ENCODE data around the gene HCRTR1. TPM values are rescaled to one million over a fixed set of nuclear protein-coding genes. Genes with fewer than 3 reads are reported as not detected.

The HCRTR1 gene
- total RNA-seq: 0.27 TPM

GRCh38 chr1:31617218-31617915, at the start of gene HCRTR1:
Gene HCRTR1, plus strand, starts transcription at chr1:31617689. Its CDS starts 1,504 bp downstream, at chr1:31619193.
- DNase-seq (ENCODE audit: low read depth in 2 of 3, low spot score in 2 of 3): no peak

DNA sequence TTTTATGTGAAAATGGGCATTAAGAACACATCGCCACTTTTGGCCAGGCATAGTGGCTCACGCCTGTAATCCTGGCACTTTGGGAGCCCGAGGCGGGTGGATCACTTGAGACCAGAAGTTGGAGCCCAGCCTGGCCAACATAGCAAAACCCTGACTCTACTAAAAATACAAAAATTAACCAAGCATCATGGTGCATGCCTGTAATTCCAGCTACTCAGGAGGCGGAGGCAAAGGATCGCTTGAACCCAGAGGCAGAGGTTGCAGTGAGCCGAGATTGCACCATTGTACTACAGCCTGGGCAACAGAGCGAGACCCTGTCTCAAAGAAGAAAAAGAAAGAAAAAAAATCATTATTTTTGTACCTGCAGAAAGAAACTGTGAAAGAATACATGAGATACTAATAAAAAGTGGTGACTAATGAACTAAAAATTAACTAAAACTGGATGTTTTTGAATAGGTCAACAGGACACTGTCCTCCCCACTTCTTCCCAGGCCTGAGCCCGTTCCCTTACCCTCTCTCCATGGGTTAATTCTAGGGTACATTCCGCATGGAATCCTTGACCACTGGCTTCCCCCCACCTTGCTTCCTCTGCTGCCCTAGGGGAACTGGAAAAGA, 49.4 kb upstream of the HCRTR1 start:
- no peak for DNase-seq (ENCODE audit: low read depth in 2 of 3, low spot score in 2 of 3)

DNA sequence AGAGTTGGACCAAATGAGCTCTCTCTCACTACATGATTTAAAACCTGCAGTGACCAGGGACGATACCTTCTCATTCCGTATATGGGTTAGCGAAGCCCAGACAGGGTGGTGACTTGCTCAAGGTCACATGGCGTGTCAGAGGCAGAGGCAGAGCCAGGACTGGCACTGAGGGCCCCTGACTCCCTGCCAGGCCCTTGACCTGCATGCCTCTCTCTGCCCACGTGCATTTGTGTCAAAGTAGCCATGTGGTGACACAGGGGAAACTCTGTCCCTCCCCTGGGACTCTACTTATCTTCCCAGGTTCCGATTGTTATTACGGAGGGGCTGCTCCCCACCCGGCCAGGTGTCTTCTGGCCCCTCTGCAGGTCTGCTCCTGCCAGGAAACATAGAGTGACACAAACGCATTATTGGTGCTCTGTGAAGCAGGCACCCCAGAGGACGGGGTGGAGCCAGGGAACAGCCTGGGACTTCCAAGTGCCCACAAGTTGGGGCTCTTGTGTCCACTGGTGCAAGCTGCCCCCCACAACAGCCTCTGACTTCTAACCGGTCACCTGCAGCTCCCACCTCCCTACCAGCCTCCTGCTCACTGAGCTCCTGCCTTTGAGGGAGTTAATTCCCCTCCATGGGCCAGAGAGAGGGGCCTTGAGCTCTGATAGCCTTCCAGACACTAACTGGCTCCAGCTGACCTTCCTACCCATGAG, 48.4 kb upstream of the HCRTR1 start:
- no peak for DNase-seq (ENCODE audit: low read depth in 2 of 3, low spot score in 2 of 3)

DNA sequence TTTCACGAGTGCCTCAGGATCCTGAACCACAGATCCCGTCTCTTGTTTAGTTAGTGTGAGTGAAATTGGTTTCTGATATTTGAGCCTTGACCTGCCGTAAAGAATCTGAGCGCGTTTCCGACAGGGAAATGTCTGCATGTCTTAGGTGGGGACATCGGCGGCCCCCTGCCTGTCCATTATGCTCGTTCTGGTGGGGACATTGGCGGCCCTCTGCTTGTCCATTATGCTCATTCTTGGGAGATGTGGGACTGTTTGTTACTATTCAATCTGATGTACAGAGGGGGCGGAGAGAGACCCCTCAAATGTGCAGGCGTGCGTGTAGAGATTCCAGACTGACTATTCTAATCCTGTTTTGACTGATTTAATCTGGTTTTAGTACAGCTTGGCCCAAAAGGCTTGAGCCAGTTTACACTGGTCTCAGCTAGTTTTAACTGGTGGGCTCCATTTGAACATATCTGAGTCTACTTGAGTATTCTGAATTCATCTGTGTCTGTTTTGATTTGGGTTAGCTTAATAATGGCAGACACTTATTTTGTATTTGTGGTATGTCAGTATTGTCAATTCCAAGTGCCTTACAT, 47.8 kb upstream of the HCRTR1 start:
- no peak for DNase-seq (ENCODE audit: low read depth in 2 of 3, low spot score in 2 of 3)

DNA sequence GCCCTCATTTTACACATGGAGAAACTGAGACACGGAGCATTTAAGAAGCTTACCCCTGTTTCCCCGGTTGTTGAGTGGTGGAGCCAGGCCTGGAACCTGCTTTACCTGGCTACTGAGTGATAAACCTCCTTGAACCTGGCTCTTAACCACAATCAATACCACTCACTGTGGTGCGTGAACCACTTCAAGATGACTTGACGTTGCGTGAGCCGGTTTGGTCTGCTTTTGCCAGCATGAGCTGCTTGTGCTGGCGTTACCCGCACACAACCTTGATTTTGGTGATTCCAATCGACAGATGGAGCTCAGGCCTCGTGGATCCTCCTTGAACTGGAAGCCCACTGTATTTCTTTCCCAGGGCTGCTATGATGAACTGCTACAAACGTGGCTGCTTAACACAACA, 47.3 kb upstream of the HCRTR1 start:
- DNase-seq (ENCODE audit: low read depth in 2 of 3, low spot score in 2 of 3): no peak

DNA sequence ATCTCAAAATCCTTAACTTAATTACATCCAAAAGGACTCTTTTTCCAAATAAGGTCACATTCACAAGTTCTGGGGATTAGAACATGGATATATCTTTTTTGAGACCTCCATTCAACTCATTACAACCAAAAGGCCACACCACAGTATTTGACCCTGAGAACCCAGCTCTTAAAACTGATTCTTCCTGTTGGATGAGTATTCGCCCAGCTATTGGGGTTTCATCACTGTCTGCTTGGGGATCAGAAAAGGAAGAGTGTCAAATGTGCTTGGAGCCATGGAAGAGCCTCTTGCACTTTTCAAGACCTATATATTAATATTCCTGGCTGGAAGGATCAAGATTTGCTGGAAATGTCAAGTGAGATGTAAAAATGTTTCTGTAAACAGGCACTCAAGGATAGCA, 46.6 kb upstream of the HCRTR1 start:
- DNase-seq (ENCODE audit: low read depth in 2 of 3, low spot score in 2 of 3): no peak

- DNase-seq (ENCODE audit: low read depth in 2 of 3, low spot score in 2 of 3): peak in 1 of 3 donors; percentile 65
Measured at GRCh38 chr1:31571340-31572295, 45.9 kb upstream of the HCRTR1 start.

DNA sequence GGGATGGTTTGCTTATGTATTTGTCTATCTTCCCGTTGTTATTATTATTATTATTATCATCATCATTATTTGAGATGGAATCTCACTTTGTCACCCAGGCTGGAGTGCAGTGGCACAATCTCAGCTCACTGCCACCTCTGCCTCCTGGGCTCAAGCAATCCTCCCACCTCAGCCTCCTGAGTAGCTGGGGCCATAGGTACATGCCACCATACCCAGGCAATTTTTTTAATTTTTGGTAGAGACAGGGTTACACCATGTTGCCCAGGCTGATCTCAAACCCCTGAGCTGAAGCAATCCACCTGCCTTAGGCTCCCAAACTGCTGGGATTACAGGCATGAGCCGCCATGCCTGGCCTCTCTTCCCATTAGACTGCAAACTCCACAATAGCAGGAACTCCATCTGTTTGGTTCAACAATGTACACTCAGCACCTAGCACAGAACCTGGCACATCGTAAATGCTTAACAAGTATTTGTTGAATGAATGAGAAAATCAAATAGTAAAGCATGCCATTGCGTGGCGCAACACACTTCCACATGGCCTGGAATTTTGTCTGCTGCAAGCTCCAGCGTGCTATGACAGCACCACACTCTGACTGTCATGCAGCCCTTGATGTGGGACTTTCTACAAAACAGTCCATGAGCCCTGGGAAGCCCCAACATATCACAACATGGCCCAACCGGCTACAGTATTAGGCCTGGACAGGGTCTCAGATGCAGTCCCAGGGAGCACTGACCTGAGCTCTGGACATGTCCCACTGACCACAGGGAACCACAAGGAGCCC, 45.0 kb upstream of the HCRTR1 start:
- no peak for DNase-seq (ENCODE audit: low read depth in 2 of 3, low spot score in 2 of 3)

- DNase-seq (ENCODE audit: low read depth in 2 of 3, low spot score in 2 of 3): no peak
Measured at GRCh38 chr1:31573261-31573660, 44.2 kb upstream of the HCRTR1 start.

DNA sequence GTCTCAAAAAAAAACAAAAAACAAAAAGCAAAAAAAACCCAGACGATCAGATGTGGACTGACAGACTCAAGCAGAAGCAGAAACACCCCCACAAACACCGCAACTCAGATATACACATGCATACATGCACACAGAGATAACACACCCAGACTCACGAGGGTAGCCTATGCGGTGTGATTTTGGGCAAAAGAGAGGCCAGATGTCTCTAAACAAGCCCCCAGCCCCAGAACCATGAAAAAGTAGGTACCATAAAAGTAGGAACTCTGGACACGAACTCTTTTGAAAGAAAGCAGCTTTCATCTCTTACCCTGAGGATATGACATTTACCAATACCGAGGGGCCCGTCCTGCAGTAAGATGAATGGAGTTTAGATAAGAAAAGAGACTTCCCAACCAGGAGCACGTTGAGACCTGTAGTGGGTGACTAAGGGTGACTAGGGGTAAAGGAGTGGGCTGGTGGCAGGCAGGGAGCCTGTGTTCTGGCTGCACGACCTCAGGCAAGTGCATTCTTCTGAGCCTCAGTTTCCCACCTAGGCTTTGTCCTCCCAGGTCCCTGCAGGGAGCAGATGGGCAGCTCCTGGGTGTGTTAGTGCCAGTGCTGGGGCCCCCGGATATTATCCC, 42.6 kb upstream of the HCRTR1 start:
- no peak for DNase-seq (ENCODE audit: low read depth in 2 of 3, low spot score in 2 of 3)

DNA sequence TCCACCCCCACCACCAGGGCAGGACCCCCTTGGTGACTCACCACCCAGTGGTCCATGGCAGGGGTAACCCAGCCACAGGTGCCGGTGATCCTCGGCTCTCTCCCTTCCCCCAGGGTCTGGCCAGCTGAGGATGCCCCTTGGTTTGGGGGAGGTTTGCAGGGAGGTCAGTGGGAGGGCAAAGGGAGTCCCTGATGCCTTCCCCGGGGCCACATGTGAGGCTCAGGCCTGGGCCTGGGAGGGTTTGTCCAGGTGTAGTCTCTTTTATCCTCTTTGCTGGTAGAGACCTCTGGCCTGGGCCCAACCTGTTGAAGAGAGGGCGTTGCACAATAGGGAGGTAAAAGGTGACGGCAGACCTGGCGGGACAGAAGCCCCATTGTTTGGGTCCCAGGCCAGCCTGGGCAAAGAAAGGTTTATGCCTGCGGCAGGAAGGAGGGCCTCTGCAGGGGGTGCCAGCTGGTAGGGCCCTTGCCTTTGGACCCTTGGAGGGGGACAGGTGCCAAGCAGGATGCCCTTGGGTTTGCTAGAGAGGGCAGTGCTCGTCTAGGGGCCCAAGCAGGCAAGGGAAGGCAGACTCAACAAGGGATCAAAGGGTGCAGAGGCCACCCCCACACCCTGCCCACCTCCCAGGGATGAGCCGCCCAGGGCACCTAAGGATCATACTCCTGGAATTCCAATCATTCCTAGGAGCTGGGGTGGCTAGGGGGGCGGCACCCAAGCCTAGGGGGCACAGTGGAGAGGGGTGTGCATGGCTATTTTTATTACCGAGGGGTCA, 41.9 kb upstream of the HCRTR1 start:
- DNase-seq (ENCODE audit: low read depth in 2 of 3, low spot score in 2 of 3): no peak

- no peak for DNase-seq (ENCODE audit: low read depth in 2 of 3, low spot score in 2 of 3)
Measured at GRCh38 chr1:31576201-31576669, 41.3 kb upstream of the HCRTR1 start, which contains the start of gene TINAGL1. Gene TINAGL1, plus strand, starts transcription at chr1:31576515. Its CDS starts 634 bp downstream, at chr1:31577149.

- DNase-seq (ENCODE audit: low read depth in 2 of 3, low spot score in 2 of 3): no peak
Measured at GRCh38 chr1:31576743-31577455, 40.6 kb upstream of the HCRTR1 start.

GRCh38 chr1:31577515-31578192, 39.8 kb upstream of the HCRTR1 start:
- DNase-seq (ENCODE audit: low read depth in 2 of 3, low spot score in 2 of 3): no peak

GRCh38 chr1:31579374-31579773, 38.1 kb upstream of the HCRTR1 start:
- DNase-seq (ENCODE audit: low read depth in 2 of 3, low spot score in 2 of 3): no peak

DNA sequence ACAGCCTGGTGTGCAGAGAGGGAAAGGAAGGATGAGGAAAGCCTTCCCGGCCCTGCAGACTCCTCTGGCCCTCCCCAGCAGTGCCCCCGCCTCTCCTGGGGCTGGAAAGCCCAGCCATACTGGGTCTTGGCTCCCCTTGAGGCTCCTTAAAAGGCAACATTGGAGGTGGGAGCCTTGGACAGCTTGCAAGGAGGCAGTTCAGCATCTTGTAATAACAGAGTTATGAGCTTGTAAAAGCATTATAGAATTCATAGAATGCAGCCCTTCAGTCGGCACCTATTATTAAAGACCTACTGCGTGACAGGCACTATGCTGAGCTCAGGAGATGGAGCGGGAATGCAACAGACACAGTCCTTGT, 37.0 kb upstream of the HCRTR1 start:
- DNase-seq (ENCODE audit: low read depth in 2 of 3, low spot score in 2 of 3): no peak
